Liver (tissue), 9 donors: ENCODE measurements around the gene HIVEP3. TPM values are rescaled to one million over a fixed set of nuclear protein-coding genes. Genes with fewer than 3 reads are reported as not detected.
A peak's percentile ranks its signal among the peaks of the same experiment; 100 is the strongest.

Experiments
- DNase-seq: peaks from one replicate; pipeline ENCODE4 v3.0.0-alpha.2; 2017; ENCODE audit warnings: low spot score
- H3K27ac ChIP-seq, 2 donors: one replicate each; pipeline ENCODE4 v1.7.0; 2013; ENCODE audit warnings: inconsistent platforms in 2 of 2, low read length in 2 of 2, control low read depth in 1 of 2, low read depth in 1 of 2, mild to moderate bottlenecking in 1 of 2
- H3K27me3 ChIP-seq, 4 donors: one replicate each; pipeline versions ENCODE4 v1.6.1 to v1.7.0; 2013; ENCODE audit warnings: low read length in 3 of 4, inconsistent platforms in 1 of 4, mild to moderate bottlenecking in 1 of 4, moderate library complexity in 1 of 4; ENCODE audit not compliant: control insufficient read depth in 4 of 4, insufficient read depth in 4 of 4
- H3K36me3 ChIP-seq, 4 donors: one replicate each; pipeline versions ENCODE4 v1.6.1 to v1.7.0; 2013; ENCODE audit warnings: low read length in 3 of 4, mild to moderate bottlenecking in 3 of 4, low read depth in 1 of 4, moderate library complexity in 1 of 4; ENCODE audit not compliant: control insufficient read depth in 4 of 4, insufficient read depth in 3 of 4
- H3K4me1 ChIP-seq, 4 donors: one replicate each; pipeline versions ENCODE4 v1.6.1 to v1.7.0; 2013; ENCODE audit warnings: low read length in 3 of 4, mild to moderate bottlenecking in 3 of 4, moderate library complexity in 1 of 4; ENCODE audit not compliant: control insufficient read depth in 4 of 4, insufficient read depth in 4 of 4
- H3K4me3 ChIP-seq, 3 donors: one replicate each; pipeline versions ENCODE4 v1.6.1 to v1.7.0; 2013; ENCODE audit warnings: low read length in 3 of 3, control low read depth in 1 of 3, low read depth in 1 of 3, mild to moderate bottlenecking in 1 of 3
- H3K9ac ChIP-seq, 2 donors: one replicate each; pipeline ENCODE4 v1.7.0; 2013; ENCODE audit warnings: low read length in 2 of 2, mild to moderate bottlenecking in 2 of 2, moderate library complexity in 2 of 2, control low read depth in 1 of 2, low read depth in 1 of 2
- H3K9me3 ChIP-seq, 4 donors: one replicate each; pipeline versions ENCODE4 v1.6.1 to v1.7.0; 2013; ENCODE audit warnings: low read length in 3 of 4; ENCODE audit not compliant: control insufficient read depth in 4 of 4
- ATF3 ChIP-seq: IDR thresholded peaks from 2 replicates; pipeline ENCODE4 v1.6.1; 2016; ENCODE audit warnings: antibody characterized with exemption
- CTCF ChIP-seq: fragments of 150-350 bp; IDR thresholded peaks from 2 replicates; pipeline ENCODE4 v1.5.1; 2017; ENCODE audit warnings: improper control_type of control experiment, low read depth, low read length; ENCODE audit not compliant: missing input control
- EGR1 ChIP-seq, 2 donors: IDR thresholded peaks; 2 replicates each; pipeline ENCODE4 v1.6.1; 2016 to 2018; ENCODE audit warnings: antibody characterized with exemption in 2 of 2, low read depth in 2 of 2
- FOXA2 ChIP-seq: IDR thresholded peaks from 2 replicates; pipeline ENCODE4 v1.6.1; 2016; ENCODE audit warnings: antibody characterized with exemption
- GABPA ChIP-seq, 2 donors: IDR thresholded peaks in 1 of 2; conservative IDR thresholded peaks in 1 of 2; 2 replicates each; pipeline ENCODE4 v1.6.1; 2016; ENCODE audit warnings: antibody characterized with exemption in 2 of 2, mild to moderate bottlenecking in 1 of 2, moderate library complexity in 1 of 2
- HNF4A ChIP-seq, 2 donors: conservative IDR thresholded peaks; 2 replicates each; pipeline ENCODE4 v1.6.1; 2016; ENCODE audit warnings: antibody characterized with exemption in 2 of 2, mild to moderate bottlenecking in 2 of 2
- HNF4G ChIP-seq: IDR thresholded peaks from 2 replicates; pipeline ENCODE4 v1.6.1; 2016; ENCODE audit warnings: antibody characterized with exemption
- JUND ChIP-seq, 2 donors: IDR thresholded peaks; 2 replicates each; pipeline ENCODE4 v1.6.1; 2016; ENCODE audit warnings: antibody characterized with exemption in 2 of 2
- MAX ChIP-seq: IDR thresholded peaks from 2 replicates; pipeline ENCODE4 v1.6.1; 2016; ENCODE audit warnings: antibody characterized with exemption
- RAD21 ChIP-seq, 2 donors: IDR thresholded peaks; 2 replicates each; pipeline ENCODE4 v1.6.1; 2016; ENCODE audit warnings: antibody characterized with exemption in 2 of 2, mild to moderate bottlenecking in 2 of 2
- REST ChIP-seq: IDR thresholded peaks from 2 replicates; pipeline ENCODE4 v1.6.1; 2016; ENCODE audit warnings: antibody characterized with exemption, mild to moderate bottlenecking
- RXRA ChIP-seq, 2 donors: IDR thresholded peaks; 2 replicates each; pipeline ENCODE4 v1.6.1; 2017 to 2018; ENCODE audit warnings: antibody characterized with exemption in 2 of 2, mild to moderate bottlenecking in 1 of 2
- SP1 ChIP-seq: IDR thresholded peaks from 2 replicates; pipeline ENCODE4 v1.6.1; 2018; ENCODE audit warnings: antibody characterized with exemption, mild to moderate bottlenecking
- YY1 ChIP-seq: IDR thresholded peaks from 2 replicates; pipeline ENCODE4 v1.6.1; 2016; ENCODE audit warnings: antibody characterized with exemption, mild to moderate bottlenecking
- WGBS: extraction: QIAGEN DNeasy Blood & Tissue Kit; methylation state at CpG from one replicate; pipeline ENCODE4 v1.1.7; 2013; 5-methylcytosine and 5-hydroxymethylcytosine counted together
- polyA plus RNA-seq, 2 donors: library from polyadenylated mRNA; stranded (reverse) in 1 of 2; unstranded in 1 of 2; fragments of 200-250 nt in 1 of 2; fragments of >200 nt in 1 of 2; fragmentation: Nextera tagmentation in 1 of 2; extraction: Ambion mirVana in 1 of 2; gene quantifications; one replicate each; pipeline versions ENCODE4 v1.2.1 to v1.2.3, GENCODE V29; 2013 to 2015
- total RNA-seq, 2 donors: library from RNA; depleted of rRNA; stranded (reverse); fragments of >200 nt; gene quantifications; one replicate each; pipeline ENCODE4 v1.2.3, GENCODE V29; 2014
- donor health status: healthy.
- donor health status: healthy.
- donor health status: healthy.
- donor health status: healthy.
- donor health status: healthy.

The HIVEP3 gene
- total and polyA plus RNA-seq, 4 donors: 0.93 to 1.6 (median 1.4) TPM

GRCh38 chr1:41779360-41779759 is 139.4 kb downstream of the HIVEP3 start:
- Histone ChIP-seq H3K27me3 (no peaks in the 10 kb centered on the region), H3K9ac (no peak overlapping the region), H3K36me3 (no peaks in the 10 kb centered on the region), H3K9me3 (no peaks in the 10 kb centered on the region), H3K4me3 (no peak overlapping the region), H3K4me1 (peaks cover 0 to 13% (median 6%) of the 10 kb centered on the region in 4 donors), H3K27ac (no peak overlapping the region)
- TF ChIP-seq CTCF (no peak), REST (no peak), YY1 (no peak), RXRA (IDR thresholded peaks at IDR 0.05) (no peak), JUND (IDR thresholded peaks at IDR 0.05) (no peak), RAD21 (IDR thresholded peaks at IDR 0.05) (no peak), GABPA (IDR thresholded peaks at IDR 0.05 in 1 of 2, conservative IDR thresholded peaks at IDR 0.05 in 1 of 2) (no peak), HNF4A (conservative IDR thresholded peaks at IDR 0.05) (no peak), HNF4G (no peak), FOXA2 (no peak)
- WGBS: 97% methylated on average over 6 of the region's 6 CpGs
- DNase-seq: no peak

- no peaks in the 10 kb centered on the region for H3K36me3 ChIP-seq
- WGBS: 95% methylated on average over 10 of the region's 10 CpGs
- no peak overlapping the region for H3K9ac ChIP-seq
- no peak for TF ChIP-seq FOXA2
- H3K27ac ChIP-seq: no peak overlapping the region
- peaks cover 0 to 13% (median 6%) of the 10 kb centered on the region in 4 donors for H3K4me1 ChIP-seq
- H3K27me3 ChIP-seq: no peaks in the 10 kb centered on the region
- no peak overlapping the region for H3K4me3 ChIP-seq
- H3K9me3 ChIP-seq: no peaks in the 10 kb centered on the region
- DNase-seq: no peak
These were observed 141.0 kb downstream of the HIVEP3 start for GRCh38 chr1:41777695-41778094.

GRCh38 chr1:41776891-41777441 is 141.8 kb downstream of the HIVEP3 start:
- 64% methylated on average over 8 of the region's 8 CpGs for WGBS
- peaks cover 0 to 13% (median 6%) of the 10 kb centered on the region in 4 donors for H3K4me1 ChIP-seq
- H3K27ac ChIP-seq: no peak overlapping the region
- H3K4me3 ChIP-seq: no peak overlapping the region
- no peak for DNase-seq
- no peaks in the 10 kb centered on the region for H3K36me3 ChIP-seq
- TF ChIP-seq MAX (no peak), EGR1 (IDR thresholded peaks at IDR 0.05; ENCODE audit: low read depth in 2 of 2) (no peak), RXRA (IDR thresholded peaks at IDR 0.05) (peak; percentile 56 to 59), GABPA (IDR thresholded peaks at IDR 0.05 in 1 of 2, conservative IDR thresholded peaks at IDR 0.05 in 1 of 2) (no peak), HNF4G (peak; percentile 91), SP1 (peak; percentile 29), HNF4A (conservative IDR thresholded peaks at IDR 0.05) (peak; percentile 93 to 97), YY1 (no peak), ATF3 (no peak)
- no peaks in the 10 kb centered on the region for H3K27me3 ChIP-seq
- H3K9me3 ChIP-seq: no peaks in the 10 kb centered on the region
- no peak overlapping the region for H3K9ac ChIP-seq
